HG02798 (cell line): ENCODE results near the gene TEX51.

ENCODE experiments used
- ATAC-seq: cut with Tn5 transposase; IDR thresholded peaks from one replicate; pipeline ENCODE4 v1.9.1; 2021; ENCODE audit warnings: mild to moderate bottlenecking; ENCODE audit not compliant: unreplicated experiment, poor library complexity

Gene TEX51

DNA sequence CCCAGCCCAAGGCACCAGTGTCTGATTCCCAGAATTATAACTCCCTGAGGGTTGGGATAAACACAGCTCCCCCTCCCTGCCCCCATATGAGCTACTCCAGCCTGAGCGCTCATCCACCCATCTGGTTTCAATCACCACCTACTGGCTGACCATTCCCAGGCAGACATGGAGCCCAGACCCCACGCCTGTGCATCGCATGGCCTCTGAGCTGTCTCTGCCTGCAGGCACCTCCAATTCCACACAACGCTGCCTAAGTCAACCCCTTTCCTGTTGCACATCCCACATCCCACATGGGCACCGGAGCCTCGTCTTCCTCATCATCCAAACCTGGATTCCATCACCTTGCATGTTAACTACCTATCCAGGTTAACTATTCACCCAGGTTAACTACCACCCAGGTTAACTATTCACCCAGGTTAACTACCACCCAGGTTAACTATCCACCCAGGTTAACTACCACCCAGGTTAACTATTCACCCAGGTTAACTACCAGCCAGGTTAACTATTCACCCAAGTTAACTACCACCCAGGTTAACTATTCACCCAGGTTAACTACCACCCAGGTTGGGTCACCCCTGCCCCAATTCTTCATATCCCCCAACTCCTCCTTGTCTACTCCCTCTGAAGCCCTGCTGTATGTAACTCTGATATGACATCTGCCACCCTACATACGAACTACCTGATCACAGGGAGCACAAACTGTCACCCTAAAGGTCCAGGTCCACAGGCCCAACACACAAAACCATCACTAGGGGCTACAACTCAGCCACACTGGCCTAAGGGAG, 47.8 kb downstream of the TEX51 start:
- ATAC-seq = no peak

DNA sequence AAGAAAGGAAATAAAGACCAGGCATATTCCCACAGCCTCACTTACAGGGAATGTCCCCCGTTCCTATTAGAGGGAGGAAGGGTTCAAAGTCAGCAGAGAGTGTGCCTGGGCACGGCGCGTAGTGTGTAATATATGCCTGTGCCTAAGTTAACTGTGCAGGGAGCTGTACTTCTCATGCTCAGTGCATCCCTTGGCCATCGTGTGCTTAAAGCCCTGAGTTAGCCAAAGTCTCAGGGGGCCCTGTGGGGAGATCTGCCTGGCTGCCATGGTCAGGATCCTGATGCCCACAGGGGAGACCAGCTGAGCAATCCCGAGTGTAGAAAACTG, 48.4 kb downstream of the TEX51 start:
- ATAC-seq = no peak

DNA sequence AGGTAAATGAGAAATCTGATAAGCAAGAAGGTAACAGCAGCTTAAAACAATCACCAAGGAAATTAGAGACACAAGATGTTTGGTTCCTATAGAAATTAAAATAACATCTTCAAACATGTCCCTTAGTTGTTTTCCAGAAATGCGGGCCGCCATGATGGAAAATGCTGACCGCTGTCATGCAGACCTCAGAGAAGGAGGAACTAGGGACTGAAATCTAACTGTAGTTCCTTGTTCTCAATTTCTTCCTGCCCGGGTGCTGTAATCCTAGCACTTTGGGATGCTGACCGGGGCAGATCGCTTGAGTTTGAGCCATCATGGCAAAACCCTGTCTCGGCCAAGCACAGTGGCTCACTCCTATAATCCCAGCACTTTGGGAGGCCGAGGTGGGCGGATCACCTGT, 51.1 kb downstream of the TEX51 start:
- no peak for ATAC-seq

- no peak for ATAC-seq
Observed at GRCh38 chr2:126950504-126950903, 51.8 kb downstream of the TEX51 start.
